GM23338 (cell line): ENCODE data around the gene CD34. TPM values are rescaled to one million over a fixed set of nuclear protein-coding genes. Genes with fewer than 3 reads are reported as not detected.

Experiments used
- ATAC-seq: fragments of 200-7000 bp; cut with Tn5 transposase; 3 replicates; pipeline ENCODE4 v1.9.1; 2020
- DNase-seq: peaks from one replicate; pipeline ENCODE4 v3.0.0-alpha.2; 2015; ENCODE audit warnings: low spot score
- H2AFZ ChIP-seq: fragments of 200-600 bp; sonication (generic); 2 replicates; pipeline ENCODE4 v1.8.0; 2016; ENCODE audit warnings: antibody characterized with exemption, mild to moderate bottlenecking, moderate library complexity
- H3F3A ChIP-seq: fragments of 200-600 bp; sonication (generic); replicated peaks from 2 replicates; pipeline ENCODE4 v1.8.0; 2017; ENCODE audit warnings: antibody characterized with exemption, mixed run types, low read depth
- H3K27ac ChIP-seq: fragments of 200-600 bp; sonication (generic); 2 replicates; pipeline ENCODE4 v1.6.1; 2016; ENCODE audit warnings: low read depth
- H3K27me3 ChIP-seq: fragments of 200-600 bp; sonication (generic); 2 replicates; pipeline ENCODE4 v1.8.0; 2016; ENCODE audit warnings: mild to moderate bottlenecking, mixed run types, moderate library complexity; ENCODE audit not compliant: insufficient read depth
- H3K36me3 ChIP-seq: fragments of 200-600 bp; sonication (generic); 2 replicates; pipeline ENCODE4 v1.8.0; 2016; ENCODE audit warnings: mild to moderate bottlenecking; ENCODE audit not compliant: insufficient read depth
- H3K4me1 ChIP-seq: fragments of 200-600 bp; sonication (generic); 2 replicates; pipeline ENCODE4 v1.8.0; 2016; ENCODE audit warnings: mild to moderate bottlenecking, moderate library complexity; ENCODE audit not compliant: insufficient read depth
- H3K4me2 ChIP-seq: fragments of 200-600 bp; sonication (generic); 2 replicates; pipeline ENCODE4 v1.7.1; 2017; ENCODE audit warnings: mixed run types
- H3K4me3 ChIP-seq: fragments of 200-600 bp; sonication (generic); 2 replicates; pipeline ENCODE4 v1.6.1; 2016; ENCODE audit warnings: mixed run types
- H3K79me2 ChIP-seq: fragments of 200-600 bp; sonication (generic); replicated peaks from 2 replicates; pipeline ENCODE4 v1.8.0; 2017; ENCODE audit warnings: mild to moderate bottlenecking; ENCODE audit not compliant: insufficient read depth
- H3K9me2 ChIP-seq: fragments of 200-600 bp; sonication (generic); 2 replicates; pipeline ENCODE4 v1.8.0; 2017; ENCODE audit not compliant: insufficient read depth
- H4K20me1 ChIP-seq: fragments of 200-600 bp; sonication (generic); replicated peaks from 2 replicates; pipeline ENCODE4 v1.8.0; 2017; ENCODE audit warnings: mild to moderate bottlenecking; ENCODE audit not compliant: insufficient read depth
- H3K27ac Mint-ChIP-seq: 2 replicates; pipeline ENCODE4 v1.8.0; 2020; ENCODE audit warnings: inconsistent platforms, mild to moderate bottlenecking, moderate library complexity, mixed read lengths
- H3K27me3 Mint-ChIP-seq: 3 replicates; pipeline ENCODE4 v1.8.0; 2022; ENCODE audit warnings: low read depth, mild to moderate bottlenecking, moderate library complexity, mixed read lengths, inconsistent platforms; ENCODE audit not compliant: insufficient read depth, poor library complexity
- H3K36me3 Mint-ChIP-seq: 3 replicates; pipeline ENCODE4 v1.8.0; 2021; ENCODE audit warnings: low read depth, mild to moderate bottlenecking, inconsistent platforms, moderate library complexity, mixed read lengths
- H3K4me1 Mint-ChIP-seq: 3 replicates; pipeline ENCODE4 v1.8.0; 2020; ENCODE audit warnings: mild to moderate bottlenecking, inconsistent platforms, mixed read lengths
- H3K4me3 Mint-ChIP-seq: 3 replicates; pipeline ENCODE4 v1.8.0; 2021; ENCODE audit warnings: moderate library complexity, mild to moderate bottlenecking, inconsistent platforms, mixed read lengths
- H3K9me3 Mint-ChIP-seq: 3 replicates; pipeline ENCODE4 v1.8.0; 2020; ENCODE audit warnings: moderate library complexity, mild to moderate bottlenecking, inconsistent platforms, mixed read lengths
- CREB1 ChIP-seq: fragments of 250-450 bp; sonication (Bioruptor Pico); IDR thresholded peaks from 2 replicates; pipeline ENCODE4 v1.5.0; 2020; ENCODE audit warnings: low read depth, mild to moderate bottlenecking, moderate library complexity
- CTCF ChIP-seq, 2 experiments: fragments of 200-600 bp in 1 of 2; sonication (generic) in 1 of 2; conservative IDR thresholded peaks; 2 replicates each; pipeline versions ENCODE4 v1.5.1 to v1.6.1; 2016 to 2017; ENCODE audit warnings: antibody characterized with exemption in 2 of 2, low read depth in 2 of 2, mild to moderate bottlenecking in 2 of 2, moderate library complexity in 1 of 2
- ETS1 ChIP-seq: IDR thresholded peaks from 2 replicates; pipeline ENCODE4 v1.6.1; 2016; ENCODE audit warnings: antibody characterized with exemption
- EZH2 ChIP-seq: fragments of 200-600 bp; sonication (generic); IDR thresholded peaks from one replicate; pipeline ENCODE4 v1.8.0; 2017; ENCODE audit warnings: antibody characterized with exemption, mild to moderate bottlenecking, low read depth; ENCODE audit not compliant: unreplicated experiment
- EZH2phosphoT487 ChIP-seq: fragments of 200-600 bp; sonication (generic); IDR thresholded peaks from one replicate; pipeline ENCODE4 v1.8.1; 2018; ENCODE audit warnings: antibody characterized with exemption; ENCODE audit not compliant: unreplicated experiment
- JUNB ChIP-seq: IDR thresholded peaks from one replicate; pipeline ENCODE4 v1.6.1; 2016; ENCODE audit warnings: antibody characterized with exemption; ENCODE audit not compliant: unreplicated experiment
- NANOG ChIP-seq: IDR thresholded peaks from 2 replicates; pipeline ENCODE4 v1.6.1; 2016; ENCODE audit warnings: antibody characterized with exemption, borderline replicate concordance
- POLR2AphosphoS5 ChIP-seq: IDR thresholded peaks from 2 replicates; pipeline ENCODE4 v1.6.1; 2016; ENCODE audit warnings: antibody characterized with exemption, low read depth
- REST ChIP-seq: IDR thresholded peaks from one replicate; pipeline ENCODE4 v1.6.1; 2018; ENCODE audit warnings: antibody characterized with exemption; ENCODE audit not compliant: unreplicated experiment
- ZNF114 ChIP-seq: fragments of 250-450 bp; sonication (Bioruptor Pico); IDR thresholded peaks from 2 replicates; pipeline ENCODE4 v1.5.0; 2020; ENCODE audit warnings: mild to moderate bottlenecking, moderate library complexity
- ZNF331 ChIP-seq: fragments of 250-450 bp; sonication (Bioruptor Pico); IDR thresholded peaks from 2 replicates; pipeline ENCODE4 v1.5.0; 2020; ENCODE audit warnings: low read depth, mild to moderate bottlenecking, moderate library complexity
- ZNF462 ChIP-seq: fragments of 250-450 bp; sonication (Bioruptor Pico); IDR thresholded peaks from 2 replicates; pipeline ENCODE4 v1.5.0; 2020; ENCODE audit warnings: mild to moderate bottlenecking, moderate library complexity
- polyA plus RNA-seq: library from polyadenylated mRNA; unstranded; fragments of >200 nt; fragmentation: Nextera tagmentation; extraction: Ambion mirVana; gene quantifications from 2 replicates; pipeline ENCODE4 v1.2.1, GENCODE V29; 2016
- total RNA-seq: library from RNA; depleted of rRNA; stranded (reverse); fragments of >200 nt; shearing (Covaris generic); gene quantifications from 2 replicates; pipeline ENCODE4 v1.2.3, GENCODE V29; 2014

The CD34 gene
- total and polyA plus RNA-seq, 2 experiments from 2014 or later: 0.07 to 0.18 TPM

- Histone ChIP-seq H2AFZ (no peak overlapping the region), H3K4me2 (no peak overlapping the region), H3F3A (no peaks in the 10 kb centered on the region), H4K20me1 (no peaks in the 10 kb centered on the region), H3K36me3 (no peaks in the 10 kb centered on the region), H3K79me2 (no peaks in the 10 kb centered on the region), H3K4me3 (no peak overlapping the region), H3K27ac (no peak overlapping the region), H3K9me2 (no peaks in the 10 kb centered on the region), H3K4me1 (no peaks in the 10 kb centered on the region), H3K27me3 (no peaks in the 10 kb centered on the region)
- H3K27me3 Mint-ChIP-seq: no peaks in the 10 kb centered on the region
- H3K4me3 Mint-ChIP-seq: no peak overlapping the region
- peaks cover 3% of the 10 kb centered on the region; the same call in 1 of the 3 replicates for H3K9me3 Mint-ChIP-seq
- H3K27ac Mint-ChIP-seq: no peak overlapping the region
- DNase-seq: no peak
- no peaks in the 10 kb centered on the region for H3K36me3 Mint-ChIP-seq
- H3K4me1 Mint-ChIP-seq: no peaks in the 10 kb centered on the region
- no peak for ATAC-seq
- TF ChIP-seq ZNF462 (CRISPR knock-in tag) (no peak), JUNB (no peak), POLR2AphosphoS5 (no peak), ZNF114 (CRISPR knock-in tag) (no peak), EZH2 (no peak), REST (no peak), ZNF331 (CRISPR knock-in tag) (no peak), NANOG (no peak), EZH2phosphoT487 (no peak), CREB1 (CRISPR knock-in tag) (no peak), CTCF (conservative IDR thresholded peaks at IDR 0.05; ENCODE audit: low read depth in 2 of 2) (no peak), ETS1 (no peak)
Observed at GRCh38 chr1:207937204-207937603, 26.3 kb upstream of the CD34 start.
